NCI-H510A treated with DMSO at 0.1 percent for 48 hours (cell line): Measurements from ENCODE around the gene IZUMO1R.
"Not testable (repeated sequence)": the region's sequence is repeated elsewhere in the genome, so short reads cannot be mapped to it uniquely, and the experiment has no call there.

Experiments
- DNase-seq: peaks from one replicate; lab custom pipeline; 2025; lab: John Stamatoyannopoulos, UW

IZUMO1R gene

DNA sequence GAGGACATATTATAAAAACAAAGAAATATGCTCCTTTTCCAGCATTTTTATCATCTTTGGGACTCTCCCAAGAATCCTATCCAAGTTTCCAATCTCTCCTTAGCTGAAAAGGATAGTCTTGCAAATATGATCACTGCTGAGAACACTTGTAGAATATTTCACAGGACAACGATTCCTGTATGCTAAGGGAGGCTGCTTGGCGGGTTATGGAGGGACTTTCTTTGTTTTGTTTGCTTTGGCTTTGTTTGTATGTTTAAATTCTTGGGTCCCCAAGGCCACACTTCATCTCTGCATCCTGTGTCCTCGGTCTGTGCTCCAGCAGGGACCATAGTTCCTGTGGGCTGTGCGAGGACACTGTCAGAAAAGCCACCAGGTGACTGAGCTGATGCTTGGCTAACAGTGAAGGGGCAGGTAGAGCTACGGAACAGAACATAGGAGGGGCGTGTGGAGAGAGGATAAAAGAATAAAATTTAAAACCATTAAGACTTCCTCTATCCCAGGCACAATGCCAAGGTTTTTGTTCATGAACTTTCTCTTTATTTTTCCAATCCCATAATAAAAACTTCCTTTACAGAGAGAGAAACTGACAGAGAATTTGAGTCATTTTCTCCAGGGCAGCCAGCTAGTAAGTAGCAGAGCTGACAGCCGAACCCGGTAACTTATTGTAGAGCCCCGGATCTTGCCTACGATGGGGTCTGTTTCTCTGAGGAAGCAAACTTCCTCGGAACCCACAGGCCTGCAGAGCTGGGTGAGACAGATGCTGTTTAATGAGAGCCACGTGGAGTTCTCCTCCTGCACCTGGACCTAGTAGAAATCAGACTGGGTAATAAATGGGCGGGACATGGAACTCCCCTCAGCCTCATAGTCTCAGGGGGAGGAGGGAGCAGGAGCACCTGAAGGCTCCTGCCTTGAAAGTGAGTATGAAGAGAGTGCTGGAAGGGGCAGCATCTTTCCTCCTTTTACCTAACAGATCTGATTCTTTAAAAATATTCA, at the start of gene IZUMO1R:
Gene IZUMO1R (plus strand): TSS at position 615 of the 993 bp plus-strand sequence. CDS start 1,057 bp downstream, outside the sequence.
- no peak for DNase-seq

- no peak for DNase-seq
These were observed 32.5 kb upstream of the IZUMO1R start for GRCh38 chr11:94271885-94272372.

- DNase-seq: no peak
These were observed 31.6 kb upstream of the IZUMO1R start for GRCh38 chr11:94272738-94273313.

GRCh38 chr11:94275961-94276360, 28.4 kb upstream of the IZUMO1R start:
- no peak for DNase-seq

GRCh38 chr11:94276943-94277342, 27.4 kb upstream of the IZUMO1R start:
- DNase-seq: no peak

DNA sequence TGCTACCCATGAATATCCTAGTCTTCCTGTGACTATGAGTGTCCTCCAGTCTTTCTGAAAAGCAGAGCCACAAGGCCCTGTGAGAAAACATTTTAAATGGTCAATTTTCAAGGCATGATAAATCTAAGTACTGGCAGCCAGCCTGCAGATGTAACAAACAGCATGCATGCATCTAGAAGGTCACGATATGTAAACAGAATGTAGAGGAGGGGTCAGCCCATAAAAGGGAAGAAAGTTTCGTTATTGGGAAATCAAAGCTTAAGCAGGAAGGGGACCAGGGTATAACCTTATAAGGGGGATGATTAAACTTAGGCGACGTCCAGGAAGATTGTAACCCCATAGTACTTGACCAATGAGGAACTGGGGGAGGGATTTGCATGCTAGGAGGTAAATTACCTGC, 26.2 kb upstream of the IZUMO1R start:
- not testable (repeated sequence) for DNase-seq

DNA sequence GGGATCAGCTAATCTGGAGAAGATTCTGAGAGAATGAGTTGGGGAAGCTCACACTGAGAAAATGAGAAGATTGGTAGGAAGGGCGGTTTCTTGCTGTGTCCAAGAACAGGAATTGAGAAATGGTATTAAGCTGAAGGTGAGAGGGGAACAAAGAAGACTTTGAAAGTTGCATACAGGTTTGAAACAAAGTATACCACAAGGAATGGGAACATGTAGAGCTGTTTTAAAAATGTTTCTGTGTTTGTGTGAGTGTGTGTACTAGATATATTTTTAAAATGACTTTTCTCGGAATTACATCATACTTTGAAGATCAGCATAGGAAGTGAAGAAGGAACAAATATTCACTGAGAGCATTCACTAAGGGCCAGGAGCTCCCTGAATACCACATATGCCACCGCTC, 24.4 kb upstream of the IZUMO1R start:
- DNase-seq: no peak

- no peak for DNase-seq
These were observed 23.1 kb upstream of the IZUMO1R start for GRCh38 chr11:94281324-94281723.

- DNase-seq: no peak
These were observed 20.7 kb upstream of the IZUMO1R start for GRCh38 chr11:94283678-94284077.

GRCh38 chr11:94295534-94295933, 8.8 kb upstream of the IZUMO1R start:
- no peak for DNase-seq

DNA sequence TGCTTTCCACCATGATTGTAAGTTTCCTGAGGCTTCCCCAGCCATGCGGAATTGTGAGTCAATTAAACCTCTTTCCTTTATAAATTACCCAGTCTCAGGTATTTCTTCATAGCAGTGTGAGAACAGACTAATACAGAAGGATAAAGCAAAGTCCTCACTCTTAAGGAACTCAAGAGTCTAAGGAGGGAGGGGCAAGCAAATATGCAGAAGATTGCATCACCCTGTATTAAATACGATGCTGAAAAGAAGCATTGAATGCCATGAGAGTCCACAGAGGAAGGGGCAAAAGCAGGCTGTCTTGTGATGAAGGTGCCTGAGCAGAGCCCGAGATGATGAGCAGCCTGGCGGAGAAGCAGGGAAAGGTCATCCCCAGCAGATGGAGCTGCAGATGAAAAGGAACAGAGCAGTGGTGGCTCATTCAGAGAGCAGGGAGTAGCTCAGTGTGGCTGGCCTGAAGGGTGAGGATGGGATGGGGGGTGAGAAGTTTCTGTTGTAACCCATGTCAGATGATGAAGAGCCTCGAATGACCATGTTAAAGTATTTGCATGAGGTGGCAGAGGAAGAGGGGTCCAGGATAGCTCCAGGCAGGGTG, 6.3 kb upstream of the IZUMO1R start:
- no peak for DNase-seq

DNA sequence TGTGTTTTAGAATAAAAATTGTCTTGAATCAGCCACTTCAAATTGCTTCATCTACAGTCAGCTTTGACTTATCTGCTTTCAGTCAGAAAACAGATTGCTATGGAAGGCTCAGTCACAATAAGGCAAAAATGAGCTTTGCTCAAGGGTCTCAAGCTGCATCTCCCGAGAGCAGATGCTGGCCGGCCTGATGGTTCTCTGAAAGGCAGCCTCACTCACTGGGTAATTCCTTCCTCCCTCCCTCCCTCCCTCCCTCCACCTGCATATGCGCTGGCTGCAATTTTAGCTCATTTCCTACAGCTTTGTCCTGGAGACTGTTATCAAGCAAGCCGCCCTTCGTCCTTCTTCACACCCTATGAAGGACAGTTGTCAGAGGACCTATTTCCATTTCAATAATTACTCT, 1.6 kb upstream of the IZUMO1R start:
- DNase-seq: no peak

DNA sequence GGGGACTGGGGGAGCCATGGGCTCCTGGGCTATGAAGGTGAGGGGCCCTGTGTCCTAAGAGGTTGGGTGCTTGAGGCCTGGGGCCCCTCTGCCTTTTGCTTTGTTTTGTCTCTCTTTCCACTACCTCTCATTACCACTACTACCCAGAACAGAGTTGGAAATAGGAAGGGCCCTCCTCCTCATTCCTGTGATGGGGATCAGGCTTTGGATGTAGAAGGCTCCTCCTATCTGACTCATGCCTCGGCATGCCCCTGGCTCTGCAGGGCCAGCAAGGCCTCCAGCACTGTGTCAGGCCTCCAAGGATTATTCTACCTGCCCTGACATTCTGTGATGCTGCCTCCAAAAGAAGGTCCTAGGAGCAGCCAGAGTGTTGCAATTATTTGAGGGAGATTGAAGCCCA, 766 bp downstream of the IZUMO1R start:
- DNase-seq: no peak

DNA sequence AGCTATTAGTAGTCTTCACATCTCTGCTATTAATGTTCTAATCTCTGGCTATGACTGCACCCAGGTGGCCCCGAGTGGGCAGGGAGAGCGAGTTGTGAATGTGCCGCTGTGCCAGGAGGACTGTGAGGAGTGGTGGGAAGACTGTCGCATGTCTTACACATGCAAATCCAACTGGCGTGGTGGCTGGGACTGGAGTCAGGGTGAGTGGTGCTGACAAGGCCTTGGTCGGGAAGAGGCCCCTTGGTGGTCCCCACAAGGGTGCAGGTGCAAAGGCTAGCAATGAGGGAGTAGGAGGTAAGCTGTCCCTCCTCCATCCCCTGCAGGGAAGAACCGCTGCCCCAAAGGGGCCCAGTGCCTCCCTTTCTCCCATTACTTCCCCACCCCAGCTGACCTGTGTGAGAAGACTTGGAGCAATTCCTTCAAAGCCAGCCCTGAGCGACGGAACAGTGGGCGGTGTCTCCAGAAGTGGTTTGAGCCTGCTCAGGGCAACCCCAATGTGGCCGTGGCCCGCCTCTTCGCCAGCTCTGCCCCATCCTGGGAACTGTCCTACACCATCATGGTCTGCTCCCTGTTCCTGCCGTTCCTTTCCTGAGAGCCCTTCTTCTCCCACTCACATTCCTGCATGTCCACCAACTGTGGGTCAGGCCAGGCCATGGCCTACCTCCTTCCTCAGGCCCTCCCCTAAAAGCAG, 2.9 kb downstream of the IZUMO1R start:
- no peak for DNase-seq

- DNase-seq: no peak
These were observed 3.6 kb downstream of the IZUMO1R start for GRCh38 chr11:94308024-94308423.

DNA sequence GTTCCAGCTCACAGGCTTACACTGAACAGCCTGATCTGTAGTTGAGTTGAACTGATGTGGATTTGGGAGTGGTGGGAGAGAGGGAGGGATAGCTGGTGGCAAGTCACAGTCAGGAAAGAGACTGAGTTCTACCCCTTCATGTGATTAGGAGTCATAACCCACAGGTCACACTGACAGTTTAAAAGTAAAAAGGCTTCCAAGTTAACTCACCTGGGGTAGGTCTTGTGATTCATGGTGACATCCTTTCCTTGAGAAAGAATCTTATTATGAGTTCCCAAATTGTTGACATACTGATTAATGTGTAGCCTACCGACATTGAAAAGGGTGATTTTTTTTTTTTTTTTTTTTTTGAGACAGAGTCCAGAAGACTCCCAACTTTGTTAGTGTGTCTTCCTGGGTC, 5.4 kb downstream of the IZUMO1R start:
- DNase-seq: no peak

DNA sequence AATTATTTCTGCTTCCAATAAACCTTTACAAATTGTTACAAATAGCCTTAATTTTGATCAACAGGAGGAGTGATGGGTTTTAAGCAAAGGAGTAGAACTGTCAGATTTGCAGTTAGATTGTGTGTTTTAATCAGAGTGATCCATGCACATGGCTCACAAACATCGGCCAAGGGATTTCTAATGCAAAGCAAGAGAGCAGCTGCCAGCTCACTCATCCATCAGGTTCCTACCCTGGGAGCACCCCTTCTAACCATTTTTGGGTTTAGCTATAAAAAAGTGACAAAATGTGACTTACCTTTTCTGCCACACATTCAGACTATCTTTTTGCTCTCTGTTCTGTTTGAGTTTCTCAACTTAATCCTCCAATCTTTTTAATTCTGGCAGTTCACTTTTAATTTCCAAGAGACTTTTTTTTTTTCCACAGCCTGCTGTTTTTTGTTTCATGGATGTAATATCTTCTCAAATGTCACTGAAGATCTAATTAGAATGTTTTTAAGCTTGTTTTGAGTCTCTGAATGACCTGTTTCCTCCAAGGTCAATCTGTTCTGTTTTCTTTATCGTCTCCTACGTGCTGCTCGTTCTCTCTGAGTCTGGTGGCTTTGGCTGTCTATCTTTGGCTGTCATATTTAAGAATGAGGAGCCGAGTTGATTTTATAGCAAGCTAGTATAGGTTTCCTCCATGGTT, 6.0 kb downstream of the IZUMO1R start:
- DNase-seq: no peak

GRCh38 chr11:94312339-94312738, 8.0 kb downstream of the IZUMO1R start:
- DNase-seq: no peak

DNA sequence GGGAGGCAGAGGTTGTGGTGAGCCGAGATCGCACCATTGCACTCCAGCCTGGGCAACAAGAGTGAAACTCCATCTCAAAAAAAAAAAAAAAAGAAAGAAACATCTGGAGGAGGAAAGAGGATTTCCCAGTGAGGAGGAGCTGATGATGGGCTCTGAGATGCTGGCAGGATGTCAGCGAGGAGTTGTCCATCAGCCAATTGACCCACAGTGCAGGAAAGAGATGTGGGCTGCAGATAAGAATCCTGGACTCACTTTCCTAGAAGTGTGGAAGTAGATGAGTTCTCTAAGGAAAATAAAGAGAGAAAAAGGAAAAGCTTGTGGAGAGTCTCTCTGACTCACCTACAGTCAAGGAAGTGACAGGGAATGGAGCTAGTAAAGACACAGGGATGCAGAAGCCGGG, 9.7 kb downstream of the IZUMO1R start:
- DNase-seq: no peak

DNA sequence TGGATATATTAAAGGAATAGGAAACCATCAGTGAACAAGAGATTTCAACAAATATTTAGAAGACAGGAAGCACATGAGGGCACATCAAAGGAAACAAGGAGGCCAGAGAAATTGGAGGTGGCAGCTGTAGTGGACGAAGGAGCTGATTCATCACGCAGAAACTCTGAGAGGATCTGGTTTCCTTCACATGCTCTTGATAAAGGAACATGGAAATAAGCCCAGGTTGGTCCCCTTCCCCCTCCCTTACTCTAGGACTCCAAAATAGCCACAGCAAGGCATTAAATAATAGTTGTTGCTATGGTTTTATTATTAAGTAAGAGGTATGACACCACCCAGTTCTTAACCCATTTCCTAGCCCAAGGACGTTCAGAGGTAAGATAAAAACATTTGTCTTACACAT, 11.3 kb downstream of the IZUMO1R start:
- no peak for DNase-seq

DNA sequence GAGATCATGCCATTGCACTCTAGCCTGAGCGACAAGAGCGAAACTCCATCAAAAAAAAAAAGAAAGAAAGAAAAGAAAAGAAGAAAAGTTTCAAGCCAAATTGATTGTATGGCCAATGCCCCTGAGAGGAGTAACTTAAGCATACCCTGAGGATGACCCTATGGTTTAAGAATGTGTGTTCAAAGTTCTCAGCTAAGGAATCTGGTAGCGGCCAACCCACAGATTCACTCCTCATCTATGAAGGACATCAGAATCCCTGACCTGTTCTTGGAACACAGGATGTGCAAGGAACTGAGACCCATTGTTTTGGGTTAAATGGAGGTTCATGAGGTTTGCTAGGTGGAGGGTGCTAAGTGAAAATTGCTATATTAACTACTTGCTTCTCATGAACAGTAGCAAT, 18.1 kb downstream of the IZUMO1R start:
- DNase-seq: no peak

- DNase-seq: no peak
These were observed 21.3 kb downstream of the IZUMO1R start for GRCh38 chr11:94325681-94326080.
